OCI-LY1 (cell line): Measurements from ENCODE around the gene TSPOAP1.

ENCODE experiments used
- H2AFZ ChIP-seq: fragments of 200-600 bp; sonication (generic), shearing (Covaris generic); 2 replicates; pipeline ENCODE4 v1.6.0; 2014; ENCODE audit warnings: antibody characterized with exemption, mild to moderate bottlenecking, low read length
- H3F3A ChIP-seq: fragments of 200-600 bp; sonication (generic), shearing (Covaris generic); 2 replicates; pipeline ENCODE4 v1.6.0; 2014; ENCODE audit warnings: mild to moderate bottlenecking, antibody characterized with exemption, low read length, moderate library complexity; ENCODE audit not compliant: insufficient read depth
- H3K27ac ChIP-seq: fragments of 200-600 bp; sonication (generic); 2 replicates; pipeline ENCODE4 v1.5.1; 2014; ENCODE audit warnings: low read length, mixed run types, mild to moderate bottlenecking, low read depth; ENCODE audit not compliant: poor library complexity, severe bottlenecking
- H3K27me3 ChIP-seq: fragments of 200-600 bp; sonication (generic); 2 replicates; pipeline ENCODE4 v1.6.0; 2014; ENCODE audit warnings: antibody characterized with exemption, mild to moderate bottlenecking, low read length, moderate library complexity; ENCODE audit not compliant: insufficient read depth
- H3K36me3 ChIP-seq: fragments of 200-600 bp; sonication (generic); 2 replicates; pipeline ENCODE4 v1.6.1; 2014; ENCODE audit warnings: mild to moderate bottlenecking, antibody characterized with exemption, low read length, moderate library complexity, mixed read lengths; ENCODE audit not compliant: insufficient read depth
- H3K4me1 ChIP-seq: fragments of 200-600 bp; sonication (generic); 2 replicates; pipeline ENCODE4 v1.5.1; 2014; ENCODE audit warnings: mild to moderate bottlenecking, low read length, moderate library complexity; ENCODE audit not compliant: insufficient read depth, severe bottlenecking
- H3K4me2 ChIP-seq: fragments of 200-600 bp; sonication (generic), shearing (Covaris generic); 2 replicates; pipeline ENCODE4 v1.6.1; 2014; ENCODE audit warnings: low read length
- H3K4me3 ChIP-seq: fragments of 200-600 bp; sonication (generic); 2 replicates; pipeline ENCODE4 v1.5.1; 2014; ENCODE audit warnings: low read length, low read depth, mild to moderate bottlenecking, mixed read lengths; ENCODE audit not compliant: poor library complexity, severe bottlenecking
- H3K79me2 ChIP-seq: fragments of 200-600 bp; shearing (Covaris generic); 2 replicates; pipeline ENCODE4 v1.6.1; 2016; ENCODE audit warnings: mixed run types, low read length, mixed read lengths; ENCODE audit not compliant: insufficient read depth
- H3K9ac ChIP-seq: fragments of 200-600 bp; sonication (generic), shearing (Covaris generic); 2 replicates; pipeline ENCODE4 v1.6.1; 2014; ENCODE audit warnings: mild to moderate bottlenecking, low read length, mixed read lengths
- H3K9me2 ChIP-seq: fragments of 200-600 bp; sonication (generic), shearing (Covaris generic); 2 replicates; pipeline ENCODE4 v1.6.1; 2014; ENCODE audit warnings: low read depth, mild to moderate bottlenecking, low read length, mixed read lengths
- H3K9me3 ChIP-seq: fragments of 200-600 bp; shearing (Covaris generic); 2 replicates; pipeline ENCODE4 v1.6.1; 2014; ENCODE audit warnings: low read length, mixed read lengths
- H4K20me1 ChIP-seq: fragments of 200-600 bp; sonication (generic), shearing (Covaris generic); 2 replicates; pipeline ENCODE4 v1.6.0; 2016; ENCODE audit warnings: mild to moderate bottlenecking, low read length; ENCODE audit not compliant: insufficient read depth
- EZH2 ChIP-seq: fragments of 200-600 bp; sonication (generic), shearing (Covaris generic); IDR thresholded peaks from 2 replicates; pipeline ENCODE4 v1.8.0; 2017; ENCODE audit warnings: borderline replicate concordance, mixed run types, mild to moderate bottlenecking, antibody characterized with exemption, low read length, moderate library complexity, mixed read lengths
- TF ChIP-seq, protein P1 (sequence below): fragments of 200-600 bp; sonication (generic), shearing (Covaris generic); IDR thresholded peaks from 2 replicates; pipeline ENCODE4 v1.5.1; 2017; ENCODE audit warnings: mild to moderate bottlenecking, antibody characterized with exemption, low read length, moderate library complexity, mixed read lengths

Gene TSPOAP1

DNA sequence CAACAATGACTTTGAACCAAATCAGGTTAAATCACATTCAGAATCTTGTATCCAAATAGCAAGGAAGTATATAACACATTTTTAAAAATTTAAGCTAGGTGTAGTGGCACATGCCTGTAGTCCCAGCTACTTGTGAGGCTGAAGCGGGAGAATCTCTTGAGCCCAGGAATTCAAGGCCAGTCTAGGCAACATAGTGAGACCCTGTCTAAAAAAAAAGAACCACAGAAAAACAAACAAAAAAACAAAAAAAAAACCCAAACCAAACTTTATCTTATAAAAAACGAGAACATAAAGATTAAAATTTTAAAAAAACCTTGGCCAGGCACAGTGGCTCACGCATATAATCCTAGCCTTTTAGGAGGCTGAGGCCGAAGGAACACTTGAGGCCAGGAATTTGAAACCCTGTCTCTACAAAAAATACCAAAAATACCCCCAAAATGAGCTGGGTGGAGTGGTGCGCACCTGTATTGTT is 11.8 kb upstream of the TSPOAP1 start:
- Histone ChIP-seq H2AFZ (no peak overlapping the region), H3K27ac (peak overlapping the region; percentile 99), H3K4me2 (peak overlapping the region; percentile 97)

DNA sequence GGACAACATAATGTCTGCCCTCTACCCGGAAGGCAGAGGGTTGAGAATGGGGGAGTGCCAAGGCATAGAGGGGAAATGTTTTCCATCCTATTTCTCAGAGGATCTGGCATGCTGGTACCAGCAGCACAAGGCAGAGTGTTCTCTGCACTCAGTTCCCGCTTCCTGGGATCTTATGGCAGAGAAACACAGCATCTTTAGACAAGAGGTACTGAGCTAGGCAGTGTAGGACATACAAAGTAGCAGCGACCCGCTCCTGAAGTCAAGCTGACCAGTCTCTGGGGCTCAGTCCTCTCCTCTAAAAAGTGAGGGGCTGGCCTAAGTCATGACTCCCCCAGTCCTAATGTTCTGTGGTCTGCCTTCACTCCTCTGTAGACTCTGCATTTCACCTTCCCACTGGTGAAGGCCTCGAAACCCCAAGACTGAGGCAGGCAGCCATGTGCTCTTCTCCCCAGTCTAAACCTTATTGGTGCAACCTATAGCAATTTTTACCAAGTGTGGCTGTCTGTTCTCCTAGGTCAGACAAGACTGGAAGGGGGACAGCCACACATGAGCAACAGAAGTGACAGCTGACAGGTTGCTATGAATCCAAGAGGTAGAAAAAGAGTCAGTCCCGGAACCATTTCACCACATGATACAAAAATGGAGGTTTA is 11.3 kb upstream of the TSPOAP1 start:
- H3K79me2 ChIP-seq: peaks cover 11% of the 10 kb centered on the region
- peak overlapping the region; percentile 99 for H3K27ac ChIP-seq
- TF ChIP-seq EZH2: no peak
- TF ChIP-seq, protein P1, sequence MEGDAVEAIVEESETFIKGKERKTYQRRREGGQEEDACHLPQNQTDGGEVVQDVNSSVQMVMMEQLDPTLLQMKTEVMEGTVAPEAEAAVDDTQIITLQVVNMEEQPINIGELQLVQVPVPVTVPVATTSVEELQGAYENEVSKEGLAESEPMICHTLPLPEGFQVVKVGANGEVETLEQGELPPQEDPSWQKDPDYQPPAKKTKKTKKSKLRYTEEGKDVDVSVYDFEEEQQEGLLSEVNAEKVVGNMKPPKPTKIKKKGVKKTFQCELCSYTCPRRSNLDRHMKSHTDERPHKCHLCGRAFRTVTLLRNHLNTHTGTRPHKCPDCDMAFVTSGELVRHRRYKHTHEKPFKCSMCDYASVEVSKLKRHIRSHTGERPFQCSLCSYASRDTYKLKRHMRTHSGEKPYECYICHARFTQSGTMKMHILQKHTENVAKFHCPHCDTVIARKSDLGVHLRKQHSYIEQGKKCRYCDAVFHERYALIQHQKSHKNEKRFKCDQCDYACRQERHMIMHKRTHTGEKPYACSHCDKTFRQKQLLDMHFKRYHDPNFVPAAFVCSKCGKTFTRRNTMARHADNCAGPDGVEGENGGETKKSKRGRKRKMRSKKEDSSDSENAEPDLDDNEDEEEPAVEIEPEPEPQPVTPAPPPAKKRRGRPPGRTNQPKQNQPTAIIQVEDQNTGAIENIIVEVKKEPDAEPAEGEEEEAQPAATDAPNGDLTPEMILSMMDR: no peak
- H2AFZ ChIP-seq: no peak overlapping the region
- peaks cover 98% of the 10 kb centered on the region for H3K4me1 ChIP-seq
- peak overlapping the region; percentile 95 for H3K9ac ChIP-seq
- peak overlapping the region; percentile 99 for H3K4me3 ChIP-seq
- peaks cover 4% of the 10 kb centered on the region; the same call in 1 of the 2 replicates for H3F3A ChIP-seq
- H3K36me3 ChIP-seq: peaks cover 33% of the 10 kb centered on the region
- no peaks in the 10 kb centered on the region for H4K20me1 ChIP-seq
- H3K9me2 ChIP-seq: no peaks in the 10 kb centered on the region
- no peaks in the 10 kb centered on the region for H3K9me3 ChIP-seq
- H3K27me3 ChIP-seq: no peaks in the 10 kb centered on the region
- peak overlapping the region; percentile 97 for H3K4me2 ChIP-seq

More for the DNA sequence above, 11.8 kb upstream of the TSPOAP1 start:
- no peaks in the 10 kb centered on the region for H3K9me2 ChIP-seq
- H3K79me2 ChIP-seq: peaks cover 11% of the 10 kb centered on the region
- H3K9ac ChIP-seq: peak overlapping the region; percentile 95
- H3K4me1 ChIP-seq: peaks cover 98% of the 10 kb centered on the region
- H4K20me1 ChIP-seq: no peaks in the 10 kb centered on the region
- H3K36me3 ChIP-seq: peaks cover 38% of the 10 kb centered on the region
- peaks cover 2% of the 10 kb centered on the region; the same call in 1 of the 2 replicates for H3F3A ChIP-seq
- peak overlapping the region; percentile 99 for H3K4me3 ChIP-seq
- H3K9me3 ChIP-seq: no peaks in the 10 kb centered on the region
- no peaks in the 10 kb centered on the region for H3K27me3 ChIP-seq
- TF ChIP-seq, protein P1: no peak
- no peak for TF ChIP-seq EZH2

DNA sequence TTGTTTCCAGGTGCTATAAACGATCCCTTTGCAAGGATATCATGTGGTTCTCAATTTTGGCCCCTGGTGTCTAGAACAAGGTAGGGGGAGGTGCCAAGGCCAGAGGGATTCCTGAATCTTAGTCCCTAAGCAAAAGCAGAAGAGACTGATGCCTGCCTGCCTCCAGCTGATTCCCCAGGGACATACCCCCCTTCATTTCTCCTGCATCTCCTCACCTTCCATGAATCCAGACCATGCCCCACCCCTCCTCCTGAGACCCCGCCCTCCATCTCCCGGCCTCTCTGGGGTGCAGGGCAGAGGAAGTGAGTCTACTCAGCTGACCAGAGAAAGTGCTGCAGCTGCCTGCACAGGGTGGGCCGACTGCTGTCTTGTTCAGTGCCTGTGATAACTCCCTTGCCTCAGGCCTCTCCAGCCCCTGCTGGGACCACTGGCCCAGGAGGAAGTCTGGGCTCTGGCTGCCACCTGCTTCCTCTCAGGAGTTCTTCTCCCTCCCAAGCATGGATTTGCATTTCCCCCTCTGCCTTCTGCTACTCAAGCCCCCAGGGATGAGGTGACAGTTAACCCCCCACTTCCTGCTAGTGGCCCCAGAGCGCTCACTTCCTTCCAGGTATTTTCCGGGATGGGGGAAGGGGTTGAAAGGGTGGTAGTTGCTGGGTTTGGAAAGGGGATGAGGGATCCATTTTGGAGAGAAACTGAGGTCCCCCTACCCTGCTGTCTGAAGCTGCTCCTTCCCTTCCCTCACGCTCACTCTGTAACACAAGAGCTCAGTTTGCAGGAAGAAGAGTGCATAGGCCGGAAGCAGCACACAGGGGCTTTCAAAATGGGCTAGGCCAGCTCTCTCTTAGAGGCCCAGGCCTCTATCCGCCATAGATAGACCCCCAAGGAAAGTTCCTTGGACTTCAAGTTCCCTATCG is 10.5 kb upstream of the TSPOAP1 start:
- H3K27ac ChIP-seq: peak overlapping the region; percentile 99
- H3K79me2 ChIP-seq: peaks cover 11% of the 10 kb centered on the region

More for the DNA sequence above, 10.5 kb upstream of the TSPOAP1 start:
- Histone ChIP-seq H3K9ac (peak overlapping the region; percentile 95), H4K20me1 (no peaks in the 10 kb centered on the region), H3K27me3 (no peaks in the 10 kb centered on the region), H3K4me2 (peak overlapping the region; percentile 97), H3K9me3 (no peaks in the 10 kb centered on the region), H3K4me3 (peak overlapping the region; percentile 99), H3F3A (peaks cover 4% of the 10 kb centered on the region; the same call in 1 of the 2 replicates), H3K9me2 (no peaks in the 10 kb centered on the region), H2AFZ (no peak overlapping the region), H3K4me1 (peaks cover 98% of the 10 kb centered on the region), H3K36me3 (peaks cover 33% of the 10 kb centered on the region)
- TF ChIP-seq EZH2: no peak
- TF ChIP-seq, protein P1: no peak
